ENCODE data around the gene OTULINL.

- TF ChIP-seq ELF4 (IDR thresholded peaks at IDR 0.05), result no peak
- no peak for TF ChIP-seq PKNOX1 (IDR thresholded peaks at IDR 0.05)
- TF ChIP-seq BHLHE40 (IDR thresholded peaks at IDR 0.05; ENCODE audit: borderline replicate concordance), result no peak
- no peak for TF ChIP-seq ARNT (IDR thresholded peaks at IDR 0.05)
- no peak for TF ChIP-seq CTBP1 (IDR thresholded peaks at IDR 0.05; ENCODE audit: borderline replicate concordance)
- no peak for TF ChIP-seq ZNF384 (IDR thresholded peaks at IDR 0.05)
- no peak for TF ChIP-seq FOXA1 (IDR thresholded peaks at IDR 0.05)
- no peak for TF ChIP-seq L3MBTL2 (conservative IDR thresholded peaks at IDR 0.05)
- no peak for TF ChIP-seq SP1 (IDR thresholded peaks at IDR 0.05)
Measured at GRCh38 chr5:14551211-14551610, 30.4 kb upstream of the OTULINL start.

Data from HEK293T (cell line).